HG03565 (cell line): Measurements from ENCODE around the gene PKHD1.
A peak's percentile ranks its signal among the peaks of the same experiment; 100 is the strongest.

ENCODE experiments used
- ATAC-seq: cut with Tn5 transposase; IDR thresholded peaks from one replicate; pipeline ENCODE4 v1.9.1; 2021; ENCODE audit warnings: mild to moderate bottlenecking, moderate library complexity; ENCODE audit not compliant: unreplicated experiment

The PKHD1 gene

DNA sequence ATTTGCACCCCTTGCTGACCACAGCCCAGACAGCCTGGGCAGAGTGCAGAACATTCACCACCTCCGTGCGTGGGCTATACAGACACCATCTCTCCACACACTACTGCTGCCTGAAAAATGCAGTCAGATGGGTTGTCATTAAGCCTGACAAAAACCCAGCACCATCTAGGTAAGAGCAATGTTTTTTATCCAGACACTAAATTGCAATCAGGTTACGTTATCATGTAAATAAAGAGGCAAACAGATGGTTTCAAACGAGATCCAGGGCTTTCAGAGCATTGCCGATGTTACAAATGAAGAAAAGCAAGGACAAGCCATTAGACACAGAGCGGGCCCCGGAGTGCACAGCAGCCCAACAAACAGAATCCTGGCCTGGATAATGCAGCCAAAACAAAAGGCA is 269.6 kb downstream of the PKHD1 start:
- no peak for ATAC-seq

DNA sequence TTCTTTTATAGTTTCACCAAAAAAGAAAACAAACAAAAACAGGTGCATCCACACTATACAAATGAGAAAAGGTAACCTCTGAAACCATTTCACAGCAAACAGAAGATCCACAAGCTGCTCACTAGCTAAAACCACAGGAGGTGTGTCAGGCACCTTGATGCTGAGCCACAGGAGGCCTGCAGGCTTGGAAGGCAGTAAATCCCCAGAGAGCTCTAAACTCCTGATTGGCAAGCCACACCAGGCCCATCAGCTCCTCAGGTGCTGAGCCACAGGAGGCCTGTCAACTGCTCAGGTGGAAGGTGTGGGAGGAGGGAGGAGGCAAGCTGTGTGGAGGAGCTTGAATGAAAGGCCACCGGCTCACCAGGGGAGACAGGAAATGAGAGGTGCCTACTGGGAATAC is 273.0 kb downstream of the PKHD1 start:
- ATAC-seq: peak; percentile 80

DNA sequence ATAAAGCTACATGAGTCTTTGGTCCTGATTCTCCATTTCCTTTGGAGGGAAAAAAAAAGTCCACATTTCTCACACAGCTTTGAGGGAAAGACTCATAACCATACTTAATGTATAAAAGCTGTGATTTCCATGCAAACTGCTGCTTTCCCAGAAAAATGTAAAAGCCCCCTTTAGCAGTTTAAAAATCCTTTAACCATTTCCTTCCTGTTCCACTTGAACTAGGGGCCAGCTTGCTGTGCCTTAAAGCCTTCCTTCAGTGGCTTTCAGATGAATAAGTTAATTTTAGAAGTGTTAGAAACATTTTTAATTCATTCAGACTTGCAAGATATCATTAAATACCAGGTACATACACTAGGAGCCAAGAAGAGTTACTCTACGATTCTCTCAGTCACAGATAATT is 273.5 kb downstream of the PKHD1 start:
- no peak for ATAC-seq

DNA sequence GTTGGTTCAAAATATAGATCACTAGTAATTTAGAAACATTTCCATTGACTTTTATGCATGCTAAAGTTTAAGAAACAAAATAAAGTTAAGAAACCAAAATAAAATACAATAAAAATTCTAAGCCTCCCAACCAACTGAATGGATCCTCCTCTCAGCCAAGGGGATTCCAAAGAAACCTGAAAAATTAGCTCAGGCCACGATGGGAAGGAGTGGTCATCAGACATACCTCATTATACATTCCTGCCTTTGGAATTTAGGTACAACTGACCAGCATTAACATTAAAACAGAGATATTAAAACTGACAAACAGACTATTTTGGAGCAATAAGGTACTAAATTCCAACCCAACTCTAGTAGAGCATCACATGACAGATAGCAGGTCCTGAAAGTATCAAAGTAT is 275.2 kb downstream of the PKHD1 start:
- ATAC-seq: no peak

DNA sequence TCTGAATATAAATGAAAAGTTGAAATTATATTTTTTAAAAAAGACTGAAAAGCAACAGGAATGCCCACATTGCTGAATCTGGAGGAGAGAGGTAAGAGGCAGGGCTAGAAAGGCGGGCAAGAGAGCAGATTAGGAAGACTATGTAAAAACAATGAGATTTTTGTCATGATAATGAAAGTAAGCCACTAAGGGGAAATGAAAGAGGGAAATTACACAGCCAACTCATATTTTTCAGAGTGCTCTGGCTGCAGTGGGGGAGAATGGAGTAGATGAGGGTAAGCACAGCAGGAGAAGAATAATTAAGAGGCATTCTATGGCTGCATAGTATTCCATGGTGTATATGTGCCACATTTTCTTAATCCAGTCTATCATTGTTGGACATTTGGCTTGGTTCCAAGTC is 281.9 kb downstream of the PKHD1 start:
- peak; percentile 96 for ATAC-seq

DNA sequence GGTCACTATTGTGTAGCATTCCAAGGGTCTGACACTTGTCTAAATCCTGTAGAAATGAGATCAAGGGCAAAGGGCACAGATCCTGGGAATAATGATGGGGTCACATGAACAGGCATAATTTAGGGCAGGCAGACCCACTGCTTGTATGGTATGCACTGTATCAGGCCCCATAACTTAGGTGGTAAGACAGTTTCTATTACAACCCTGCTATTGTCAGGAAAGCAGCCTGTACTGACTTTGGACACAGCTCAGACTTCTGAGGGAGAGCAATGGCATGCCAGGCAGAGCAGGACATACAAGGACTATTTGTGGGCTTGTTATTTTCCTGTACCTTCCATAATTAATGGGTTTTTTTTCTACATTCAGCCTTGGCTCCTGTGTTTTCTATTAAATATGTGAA is 286.8 kb downstream of the PKHD1 start:
- no peak for ATAC-seq

DNA sequence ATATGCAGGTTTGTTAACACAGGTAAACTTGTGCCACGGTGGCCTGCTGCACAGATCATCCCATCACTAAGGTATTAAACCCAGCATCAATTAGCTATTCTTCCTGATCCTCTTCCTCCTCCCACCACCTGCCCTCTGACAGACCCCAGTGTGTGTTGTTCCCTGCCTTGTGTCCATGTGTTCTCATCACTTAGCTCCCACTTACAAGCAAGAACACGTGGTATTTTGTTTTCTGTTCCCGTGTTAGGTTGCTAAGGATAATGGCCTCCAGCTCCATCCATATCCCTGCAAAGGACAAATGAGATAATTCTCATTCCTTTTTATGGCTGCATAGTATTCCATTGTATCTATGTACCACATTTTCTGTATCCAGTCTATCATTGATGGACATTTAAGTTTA is 294.0 kb downstream of the PKHD1 start:
- ATAC-seq: no peak

DNA sequence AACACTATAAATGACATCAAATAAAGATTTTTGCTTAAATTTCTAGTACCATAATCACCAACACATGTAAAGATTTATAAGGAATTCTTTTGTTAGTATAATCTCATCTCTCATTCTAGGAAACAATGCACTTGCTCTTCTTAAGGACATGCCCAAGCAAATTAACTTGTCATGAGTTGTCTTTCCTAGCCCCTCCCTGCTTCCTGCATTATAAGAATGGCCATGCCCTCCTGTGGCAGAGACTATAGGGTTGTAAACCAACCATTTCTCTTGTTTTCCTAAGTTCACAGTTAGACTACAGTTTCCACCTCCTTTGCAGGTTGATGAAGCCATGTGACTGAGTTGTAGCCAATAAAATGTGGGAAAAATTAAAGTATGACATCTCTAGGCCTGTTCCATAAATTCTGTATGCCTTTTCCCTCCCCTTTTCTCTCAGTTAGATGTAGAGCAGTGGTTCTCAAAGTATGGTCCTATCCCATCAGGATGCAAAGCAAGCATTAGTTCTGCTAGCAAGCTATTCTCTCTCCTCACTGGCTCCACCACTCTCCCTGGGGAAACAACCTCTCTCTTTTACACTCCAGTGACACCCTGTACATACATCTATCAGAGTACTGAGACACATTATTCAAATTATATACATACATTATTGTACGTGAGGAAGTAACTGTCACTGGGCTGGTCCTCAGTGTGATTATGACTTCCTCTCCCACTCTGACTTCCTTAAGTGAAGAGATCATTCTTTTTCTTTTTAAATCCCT is 295.0 kb downstream of the PKHD1 start:
- ATAC-seq: no peak

DNA sequence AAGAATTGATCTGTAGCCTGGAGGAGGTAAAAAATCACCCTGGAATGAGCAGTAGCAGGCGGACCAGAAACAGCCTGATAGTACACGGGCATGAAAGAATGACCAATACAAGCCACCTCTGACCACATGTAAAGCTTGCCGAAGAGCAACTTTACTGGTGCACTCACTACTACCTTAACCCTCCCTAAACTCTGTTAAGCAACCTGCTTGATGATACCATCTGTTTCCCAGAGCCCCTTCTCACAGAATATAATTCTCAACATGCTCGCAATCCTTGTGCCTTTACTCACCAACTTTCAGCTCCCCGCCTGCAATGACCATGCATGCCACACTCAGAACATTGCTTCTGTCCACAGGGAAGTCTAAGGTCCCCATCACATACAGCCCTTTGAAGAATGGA is 296.5 kb downstream of the PKHD1 start:
- no peak for ATAC-seq

DNA sequence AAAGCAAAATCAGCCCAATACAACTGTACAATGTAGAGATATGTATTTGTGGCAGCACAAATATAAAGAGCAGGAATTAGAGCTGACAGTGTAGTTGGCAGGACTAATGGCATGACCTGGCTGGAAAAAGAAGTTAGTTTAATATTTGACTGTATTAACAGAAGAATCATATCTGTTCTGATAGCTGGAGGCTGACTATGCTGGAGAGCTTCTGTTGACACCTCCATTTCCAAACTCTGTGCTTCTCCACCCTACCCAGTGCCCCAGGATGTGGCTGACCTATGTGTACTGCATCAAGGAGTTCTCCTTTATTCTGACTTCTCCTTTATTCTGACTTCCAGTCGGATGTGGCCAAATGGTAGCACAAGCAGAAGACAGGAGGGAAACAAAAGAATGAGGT is 299.3 kb downstream of the PKHD1 start:
- ATAC-seq: no peak

DNA sequence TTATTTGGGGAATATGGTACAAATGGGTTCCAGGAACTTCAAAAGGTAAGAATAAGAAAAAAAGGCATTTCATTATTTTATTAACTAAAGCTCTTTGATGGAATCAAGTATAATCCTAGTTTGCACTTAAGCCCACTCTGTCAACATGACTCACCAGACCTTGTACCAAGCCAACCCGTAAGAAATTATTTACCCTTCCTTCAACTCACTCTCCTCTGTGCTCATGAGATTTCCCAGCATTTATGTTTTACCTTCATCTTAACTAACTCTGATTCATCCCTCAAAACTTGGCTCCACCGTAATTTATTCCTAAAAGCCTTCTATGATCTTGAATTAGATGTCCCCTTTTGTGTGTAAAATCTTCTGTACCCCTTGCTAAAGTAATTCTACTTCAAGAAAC is 308.7 kb downstream of the PKHD1 start:
- ATAC-seq: no peak

DNA sequence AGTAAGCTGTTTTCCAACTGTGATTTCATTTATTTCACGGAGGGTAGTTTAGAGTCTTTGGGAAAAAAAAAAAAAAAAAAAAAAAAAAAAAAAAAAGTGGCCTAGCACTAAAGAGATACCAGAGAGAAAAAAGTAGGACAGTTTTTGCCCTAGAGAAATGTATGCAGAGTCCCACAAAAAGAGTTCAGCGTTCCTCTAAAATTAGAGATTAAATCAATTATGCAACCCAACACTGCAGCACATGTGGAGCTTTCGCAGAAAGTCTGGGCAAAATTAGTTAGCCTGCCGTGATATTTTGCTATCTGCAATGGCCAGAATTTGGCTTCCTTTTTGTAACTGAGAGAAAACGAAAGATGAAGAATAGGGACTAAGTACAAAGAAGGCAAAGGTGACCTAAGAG is 309.8 kb downstream of the PKHD1 start:
- no peak for ATAC-seq

DNA sequence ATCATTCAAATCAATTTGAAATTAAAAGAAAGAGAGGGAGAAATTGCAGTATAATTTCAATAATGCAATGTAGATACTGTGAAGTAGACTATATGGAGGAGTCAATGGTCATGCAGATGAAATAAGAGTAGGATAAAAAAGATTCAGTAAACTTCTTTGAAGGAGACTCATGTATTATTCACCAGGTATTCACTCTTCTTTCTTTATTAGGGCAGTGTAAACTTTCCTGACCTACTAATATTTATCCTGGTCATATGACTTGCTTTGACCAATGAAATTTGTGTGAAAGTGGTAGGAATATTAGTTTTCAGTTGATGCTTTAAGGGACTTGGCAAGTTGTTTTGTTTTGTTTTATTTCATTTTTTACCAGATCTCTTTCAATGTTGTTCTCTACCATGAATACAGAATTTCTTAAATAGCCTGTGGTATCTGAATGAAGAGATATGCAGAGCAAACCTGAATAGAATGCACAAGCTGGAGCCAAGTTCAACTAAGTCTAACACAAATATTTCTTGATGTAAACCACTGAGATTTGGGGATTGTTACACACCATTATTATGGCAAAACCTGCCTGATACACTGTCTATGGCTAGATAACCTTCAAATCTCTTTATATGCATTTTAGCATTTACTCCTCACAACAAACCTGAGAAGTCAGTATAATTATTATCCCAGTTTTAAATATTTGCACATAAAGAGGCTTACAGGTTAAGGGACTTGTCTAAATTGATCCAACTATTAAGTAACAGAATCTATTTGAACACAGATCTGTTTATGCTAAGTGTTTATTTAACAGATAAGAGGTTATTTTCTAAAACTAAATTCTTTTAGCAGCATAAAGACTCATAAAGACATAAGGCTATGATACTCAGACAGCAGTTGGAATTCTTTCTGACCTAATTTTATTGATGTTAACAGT is 311.2 kb downstream of the PKHD1 start:
- no peak for ATAC-seq

DNA sequence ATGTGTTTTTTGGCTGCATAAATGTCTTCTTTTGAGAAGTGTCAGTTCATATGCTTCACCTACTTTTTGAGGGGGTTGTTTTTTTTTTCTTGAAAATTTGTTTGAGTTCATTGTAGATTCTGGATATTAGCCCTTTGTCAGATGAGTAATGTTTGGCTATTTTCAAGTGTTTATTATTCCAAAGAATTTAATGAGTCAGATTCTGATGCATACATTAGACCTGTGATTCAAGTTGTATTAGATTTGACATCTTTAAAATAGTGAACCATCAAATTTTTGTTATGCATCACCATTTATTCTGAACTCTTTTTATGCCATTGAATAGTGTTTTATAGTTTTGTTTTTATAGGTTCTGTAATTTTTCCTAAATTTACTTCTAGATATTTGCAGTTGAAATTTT is 319.3 kb downstream of the PKHD1 start:
- no peak for ATAC-seq

DNA sequence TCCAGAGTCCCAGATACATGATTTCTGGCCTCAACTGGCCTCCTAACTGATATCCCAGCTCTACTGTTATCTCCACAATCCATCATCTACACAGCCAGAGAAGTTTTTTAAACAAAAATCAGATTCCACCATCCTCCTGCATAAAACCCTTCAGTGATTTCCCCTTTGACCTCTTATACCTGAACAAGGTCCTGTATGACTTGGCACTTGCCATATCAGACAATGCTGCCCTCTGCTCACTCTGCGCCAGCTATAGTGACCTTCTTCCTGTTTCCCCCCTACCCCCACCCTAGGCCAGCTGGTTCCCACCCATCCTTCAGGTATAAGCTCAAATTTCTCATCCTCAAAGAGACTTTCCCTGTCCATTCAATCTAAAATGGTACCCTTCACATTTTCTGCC is 322.2 kb downstream of the PKHD1 start:
- ATAC-seq: no peak

DNA sequence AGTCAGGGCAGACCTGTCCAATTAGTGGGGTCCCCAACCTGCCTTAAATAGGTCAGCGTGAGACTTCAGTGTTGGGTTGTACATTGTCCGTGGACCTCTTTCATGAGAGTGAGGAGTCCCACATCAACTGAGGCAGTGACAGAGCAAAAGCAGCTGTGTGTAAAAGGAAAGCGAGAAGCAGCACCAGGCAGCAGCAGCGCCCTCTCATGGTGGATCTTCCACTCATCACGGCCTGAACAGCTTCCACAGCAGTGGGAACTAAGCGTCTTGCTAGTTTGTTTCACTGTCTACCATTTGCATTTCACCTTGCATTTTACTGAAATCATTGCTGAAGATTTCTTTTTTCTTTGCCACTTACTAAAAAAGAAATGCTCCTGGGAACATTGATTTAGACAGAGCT is 333.8 kb downstream of the PKHD1 start:
- no peak for ATAC-seq

DNA sequence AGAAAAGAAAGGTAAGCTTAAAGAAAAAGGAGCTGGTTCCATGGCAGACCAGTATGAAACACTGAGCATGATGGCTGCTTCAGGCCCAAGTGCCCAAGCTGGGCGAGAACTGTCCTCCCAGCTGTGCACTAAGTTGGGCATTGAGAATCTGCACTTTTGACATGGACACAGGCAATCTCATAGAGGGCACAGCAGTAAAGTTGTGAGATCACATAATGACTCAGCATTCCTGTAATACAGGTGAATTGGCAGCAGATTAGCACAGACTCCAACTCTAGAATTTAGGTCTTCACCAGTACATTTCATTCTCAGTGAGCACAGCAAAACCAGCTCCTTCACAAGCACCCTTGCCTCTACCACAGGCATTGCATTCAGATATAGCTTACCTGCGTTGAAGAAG is 343.4 kb downstream of the PKHD1 start:
- no peak for ATAC-seq

DNA sequence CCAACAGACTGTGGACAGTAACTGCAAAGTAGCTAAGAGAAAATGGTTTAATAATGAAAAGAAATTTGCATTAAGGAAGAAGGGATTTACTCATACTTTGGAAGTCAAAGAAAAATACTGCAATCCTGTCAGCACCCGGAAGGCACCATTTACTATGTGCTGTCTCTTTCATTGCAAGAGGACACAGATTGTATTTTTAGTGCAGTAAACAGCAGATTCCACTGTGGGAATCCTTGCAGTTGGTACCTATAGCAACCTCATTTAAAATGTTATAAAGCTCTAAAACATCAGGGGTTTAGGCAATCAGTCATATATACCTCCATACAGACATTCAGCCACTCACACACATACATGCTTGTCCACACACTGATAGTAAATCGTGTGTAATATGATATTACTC is 346.8 kb downstream of the PKHD1 start:
- no peak for ATAC-seq

DNA sequence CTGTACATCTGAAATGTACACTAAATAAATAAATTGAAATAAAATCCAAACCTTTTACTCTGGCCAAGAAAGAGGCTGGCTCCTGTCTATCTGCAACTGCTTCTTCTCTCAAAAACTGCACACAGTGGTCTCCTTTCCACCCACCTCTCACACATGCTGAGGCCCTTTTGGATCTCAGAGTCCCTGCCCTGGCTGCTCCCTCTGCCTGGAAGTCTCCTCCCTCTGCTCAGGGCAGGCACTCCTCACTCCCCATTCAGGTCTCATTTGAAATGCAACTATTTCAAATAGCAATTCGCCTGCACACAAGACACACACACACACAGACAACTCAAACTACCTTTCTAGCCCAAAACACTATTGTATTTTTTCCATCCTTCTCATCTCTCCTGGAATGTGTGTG is 348.8 kb downstream of the PKHD1 start:
- ATAC-seq: no peak

DNA sequence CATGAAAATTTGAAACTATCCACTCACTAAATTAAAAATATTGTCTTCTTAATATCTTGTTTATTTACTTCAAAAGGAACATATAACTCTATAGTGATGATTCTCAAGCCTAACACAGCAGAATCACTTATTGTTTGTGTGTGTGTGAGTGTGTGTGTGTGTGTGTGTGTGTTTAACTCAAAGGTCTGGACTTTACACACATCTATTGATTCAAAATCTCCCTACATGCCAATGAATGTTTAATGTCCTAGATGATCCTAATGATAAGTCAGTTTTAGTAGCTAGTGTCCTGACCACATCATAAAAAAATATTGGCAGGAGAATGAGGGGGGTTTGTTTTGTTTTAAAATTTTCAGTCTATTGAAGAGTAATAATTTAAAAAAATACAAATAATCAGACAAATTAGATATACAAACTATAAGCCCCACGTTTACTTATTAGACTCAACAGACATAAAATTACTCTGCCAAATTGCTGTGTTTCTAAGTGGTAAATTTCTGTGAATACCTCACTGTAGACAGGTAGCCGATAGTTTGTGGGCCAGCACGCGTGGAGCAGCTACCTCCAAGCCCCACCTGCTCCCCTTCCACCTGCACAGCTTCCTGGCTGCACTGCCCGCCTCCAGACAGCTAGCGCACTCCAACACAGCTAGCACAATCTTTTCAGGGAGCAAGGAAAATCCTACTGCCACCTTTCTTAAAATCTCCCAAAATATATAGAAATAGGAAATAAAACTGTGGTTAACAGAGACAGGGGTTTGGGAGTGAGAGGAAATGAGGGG is 349.6 kb downstream of the PKHD1 start:
- no peak for ATAC-seq

DNA sequence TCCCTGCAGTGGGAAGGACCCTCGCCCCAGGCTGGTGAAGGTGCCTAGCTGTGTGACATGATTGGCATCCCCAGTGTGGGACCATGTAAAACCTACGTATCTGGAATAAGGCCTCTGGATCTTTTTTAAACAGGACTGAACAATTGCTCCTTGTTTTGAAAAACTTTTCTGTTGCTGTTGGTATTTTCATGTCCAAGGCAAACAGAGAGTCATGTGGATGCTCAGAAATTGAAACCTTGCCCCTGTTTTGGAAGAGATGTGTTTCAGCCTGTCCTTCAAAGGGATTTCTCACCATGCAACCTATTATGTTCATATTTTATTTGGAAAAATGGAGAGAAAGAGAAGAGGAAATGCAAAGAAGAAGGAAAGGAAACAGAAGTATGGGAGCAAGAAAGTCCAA is 362.3 kb downstream of the PKHD1 start:
- ATAC-seq: no peak

DNA sequence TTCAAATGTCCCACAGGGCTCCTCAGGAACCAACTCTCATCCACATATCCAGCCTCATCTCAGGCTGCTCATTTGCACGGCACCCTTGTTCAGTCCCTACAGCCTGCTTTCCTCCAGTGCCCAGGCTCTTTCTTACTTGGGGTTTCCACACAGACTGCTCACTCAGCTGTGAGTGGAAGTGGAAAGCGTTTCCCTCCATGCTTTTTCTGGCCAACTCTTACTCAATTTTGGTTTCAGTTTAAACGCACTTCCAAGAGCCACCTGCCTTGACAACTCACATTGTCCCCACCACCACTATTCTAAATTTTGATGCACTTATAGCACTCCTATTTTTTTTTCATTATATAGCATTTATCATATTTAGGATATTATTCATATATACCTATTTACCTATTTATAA is 367.1 kb downstream of the PKHD1 start:
- ATAC-seq: no peak
